PC-9 (cell line): ENCODE measurements around the gene APOBEC3C.
"Not testable (repeated sequence)": the region's sequence is repeated elsewhere in the genome, so short reads cannot be mapped to it uniquely, and the experiment has no call there.

Source experiments
- CTCF ChIP-seq: fragments of 200-600 bp; sonication (generic); conservative IDR thresholded peaks from 2 replicates; pipeline ENCODE4 v1.6.1; 2017; ENCODE audit warnings: mixed run types, antibody characterized with exemption, mild to moderate bottlenecking, moderate library complexity
- EZH2 ChIP-seq: fragments of 200-600 bp; sonication (generic); IDR thresholded peaks from 2 replicates; pipeline ENCODE4 v1.8.0; 2017; ENCODE audit warnings: antibody characterized with exemption, low read depth

DNA sequence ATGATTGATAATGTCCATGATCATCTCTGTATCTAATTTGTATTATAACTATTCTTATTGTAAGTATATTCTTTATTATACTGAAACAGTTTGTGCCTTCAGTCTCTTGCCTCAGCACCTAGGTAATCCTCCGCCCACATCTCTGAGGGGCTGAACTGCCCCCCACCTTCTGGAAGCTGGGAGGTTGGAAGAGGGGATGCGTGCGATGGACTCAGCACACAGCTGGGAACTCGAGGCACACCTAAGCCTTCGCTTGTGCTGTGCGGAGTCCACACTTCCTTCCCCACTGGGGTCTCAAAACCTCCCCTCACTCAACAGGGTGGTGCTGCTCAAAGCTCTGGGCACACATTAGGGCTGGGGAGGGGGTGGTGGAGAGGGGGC lies 506 bp upstream of the APOBEC3C start:
- TF ChIP-seq CTCF, EZH2: not testable (repeated sequence)
